ENCODE measurements around the gene KCNQ1OT1. TPM values are rescaled to one million over a fixed set of nuclear protein-coding genes. Genes with fewer than 3 reads are reported as not detected.
A peak's percentile ranks its signal among the peaks of the same experiment; 100 is the strongest.

The KCNQ1OT1 gene
- total RNA-seq, 1 donor from 2014 or later, result 1.2 TPM

DNA sequence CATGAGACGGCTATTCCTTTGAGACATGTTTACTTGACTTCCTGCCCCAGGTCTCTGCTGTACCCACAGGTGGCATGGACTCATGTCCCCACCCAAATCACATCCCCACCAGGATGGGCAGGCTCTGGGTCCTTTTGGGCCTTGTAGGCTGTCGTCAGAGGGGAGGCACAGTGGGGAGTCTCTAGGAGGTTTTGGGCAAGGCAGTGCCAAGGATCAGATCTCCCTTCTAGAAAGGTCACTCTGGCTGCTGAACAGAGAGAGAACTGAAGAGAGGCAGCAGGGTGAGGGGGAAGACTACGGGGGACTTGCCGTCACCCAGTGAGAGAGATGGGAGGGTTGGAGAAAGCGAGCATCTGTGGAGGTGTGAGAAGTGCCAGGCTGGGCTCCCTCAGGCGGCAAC lies 4.6 kb upstream of the KCNQ1OT1 start:
- ATAC-seq (no peak), DNase-seq (ENCODE audit: low spot score) (no peak)

DNA sequence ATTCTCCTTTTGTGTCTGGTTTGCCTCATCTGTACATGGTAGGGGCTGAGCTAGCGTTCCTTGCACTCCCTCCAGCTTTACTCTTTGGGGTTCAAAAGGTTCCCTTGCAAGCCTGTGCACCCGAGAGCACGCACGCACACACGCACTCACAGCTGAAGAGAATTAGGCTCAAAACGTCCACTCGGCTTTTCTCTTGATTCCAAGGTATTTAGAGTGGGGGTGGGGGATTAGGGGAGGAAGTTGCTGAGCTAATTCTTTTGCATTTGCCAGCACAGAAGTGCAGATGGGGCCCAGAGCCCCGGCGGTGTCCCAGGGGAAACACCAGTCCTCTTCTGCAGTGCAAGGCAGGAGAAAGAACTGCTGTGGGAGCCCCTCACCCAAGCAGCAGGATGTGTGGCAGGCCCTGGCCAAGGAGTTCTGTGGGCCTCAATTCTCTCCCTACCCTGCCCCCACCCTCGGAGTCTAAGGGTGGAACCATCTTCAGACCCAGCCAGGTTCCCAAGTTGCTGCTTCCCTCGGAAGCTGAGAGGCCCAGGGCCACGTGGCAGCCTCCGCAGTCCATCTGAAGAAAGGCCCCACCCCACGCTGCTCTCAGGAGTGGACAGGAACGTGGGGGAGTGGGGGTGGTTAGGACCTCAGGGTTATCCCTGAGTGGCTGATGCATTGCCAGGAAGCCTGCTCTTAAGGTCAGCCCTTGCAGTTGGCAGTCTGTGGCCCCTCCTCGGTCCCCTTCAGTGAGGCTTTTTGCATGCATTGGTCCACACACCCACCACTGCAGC lies 3.8 kb upstream of the KCNQ1OT1 start:
- ATAC-seq, result no peak
- no peak for DNase-seq (ENCODE audit: low spot score)

DNA sequence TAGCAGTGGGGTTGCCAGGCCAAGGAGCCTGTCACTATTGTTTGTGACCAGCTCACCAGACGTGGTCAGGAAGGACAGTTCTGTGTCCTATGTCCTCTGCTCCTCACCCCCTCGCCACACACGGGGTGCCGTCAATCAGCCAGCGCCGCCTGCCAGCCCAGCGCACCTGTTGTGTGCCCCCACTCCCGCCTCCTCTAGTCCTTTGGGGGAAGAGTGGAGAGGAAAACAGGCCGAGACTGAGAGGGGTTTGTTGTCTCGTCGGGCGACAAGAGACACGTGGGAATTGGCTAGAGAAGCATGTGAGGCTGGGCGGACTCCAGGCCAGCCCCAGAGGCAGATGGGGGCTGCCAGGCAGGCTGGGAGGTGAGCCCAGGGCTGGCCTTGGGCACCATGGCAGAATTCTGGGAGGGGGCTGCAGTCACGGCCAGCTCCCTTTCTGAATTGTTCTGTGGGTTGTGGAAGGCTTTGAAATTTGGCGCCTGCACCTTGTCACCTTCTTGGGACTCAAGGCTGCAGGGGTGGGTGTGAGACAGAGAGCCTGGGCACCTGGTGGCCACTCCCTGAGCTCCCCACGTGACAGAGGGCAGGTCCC lies 3.1 kb upstream of the KCNQ1OT1 start:
- ATAC-seq (no peak), DNase-seq (ENCODE audit: low spot score) (no peak)

DNA sequence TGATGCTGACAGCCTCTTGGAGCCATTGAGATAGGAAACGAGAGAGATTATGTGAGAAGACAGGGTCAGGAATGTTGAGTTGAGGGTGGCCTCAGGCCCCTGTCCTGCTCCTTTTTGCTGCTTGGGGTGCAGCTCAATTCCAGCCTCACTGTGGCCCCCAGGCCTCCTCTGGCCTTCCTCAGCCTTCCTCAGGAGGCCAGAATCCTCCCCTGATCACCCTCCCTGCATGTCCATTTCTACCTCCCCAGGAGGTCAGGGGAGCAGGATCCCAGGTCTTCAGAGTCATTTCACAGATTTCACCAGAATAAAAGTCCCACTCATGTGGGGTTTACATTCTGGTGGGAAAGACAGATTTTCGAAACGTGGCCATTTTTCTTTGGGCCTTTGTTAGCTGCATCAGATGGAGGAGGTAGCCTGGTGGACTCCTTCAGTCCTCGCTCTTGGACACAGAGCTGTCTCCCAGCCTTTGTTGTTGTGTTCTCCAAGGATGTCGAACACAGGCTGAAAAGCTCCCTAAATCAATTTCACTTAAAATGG lies 2.2 kb upstream of the KCNQ1OT1 start:
- no peak for ATAC-seq
- DNase-seq (ENCODE audit: low spot score), result no peak

DNA sequence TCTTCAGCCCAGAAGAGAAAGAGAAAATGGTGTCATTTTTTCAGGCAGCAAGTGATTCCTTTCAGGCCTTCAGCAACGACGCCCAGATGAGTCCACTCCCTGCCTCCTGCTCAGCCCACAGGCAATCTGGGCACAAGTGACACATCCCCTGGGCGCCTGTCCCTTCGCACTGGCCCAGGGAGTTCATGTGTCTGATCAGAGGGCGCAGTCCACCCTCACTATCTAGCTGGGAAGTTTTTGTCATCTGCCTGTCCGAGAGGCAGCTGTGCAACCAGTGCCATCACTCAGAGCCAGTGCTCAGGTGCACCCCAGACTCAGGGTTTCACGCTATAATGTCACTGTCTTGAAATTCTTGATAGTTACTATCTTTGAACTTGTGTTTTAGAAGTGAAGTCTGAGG lies 1.4 kb upstream of the KCNQ1OT1 start:
- ATAC-seq (peak; percentile 65), DNase-seq (ENCODE audit: low spot score) (peak; percentile 78)

DNA sequence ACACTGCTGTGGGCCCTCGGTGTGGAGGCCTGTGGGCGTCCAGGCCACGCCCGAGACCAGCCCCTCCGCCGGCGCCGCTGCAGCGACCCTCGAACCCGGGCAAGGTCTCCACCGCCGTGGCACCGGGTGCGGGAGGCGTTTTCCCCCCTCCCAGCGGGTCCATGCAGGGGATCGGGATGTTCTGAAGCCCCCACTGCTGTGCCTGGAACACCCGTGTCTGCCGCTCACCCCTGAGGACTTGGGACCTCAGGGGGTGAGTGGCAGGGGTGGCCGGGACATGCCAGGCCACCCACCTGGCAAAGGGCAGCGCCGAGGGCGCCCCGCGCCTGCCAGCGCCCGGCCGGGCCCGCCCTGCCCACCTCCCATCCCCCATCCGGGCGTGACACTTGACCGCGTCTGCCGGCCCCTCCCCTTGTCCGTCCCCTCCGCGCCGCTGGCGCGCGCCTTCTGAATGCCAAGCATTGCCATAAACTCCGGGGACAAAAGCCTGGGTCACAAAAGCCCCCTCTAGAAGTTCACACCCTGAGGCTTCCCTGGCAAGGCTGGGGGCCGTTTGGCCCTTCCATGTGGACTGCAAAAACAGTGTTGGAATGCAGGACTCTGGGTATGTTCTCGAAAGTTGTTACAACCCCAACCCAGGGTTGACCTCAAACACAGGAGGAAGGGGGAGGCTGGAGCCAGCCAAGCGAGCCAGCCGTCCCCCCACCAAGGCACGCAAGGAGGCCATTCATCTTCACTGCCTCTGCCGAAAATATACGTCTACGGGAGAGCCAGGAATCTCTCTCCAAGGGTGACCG lies 819 bp upstream of the KCNQ1OT1 start:
- peak; percentile 74 for ATAC-seq

DNA sequence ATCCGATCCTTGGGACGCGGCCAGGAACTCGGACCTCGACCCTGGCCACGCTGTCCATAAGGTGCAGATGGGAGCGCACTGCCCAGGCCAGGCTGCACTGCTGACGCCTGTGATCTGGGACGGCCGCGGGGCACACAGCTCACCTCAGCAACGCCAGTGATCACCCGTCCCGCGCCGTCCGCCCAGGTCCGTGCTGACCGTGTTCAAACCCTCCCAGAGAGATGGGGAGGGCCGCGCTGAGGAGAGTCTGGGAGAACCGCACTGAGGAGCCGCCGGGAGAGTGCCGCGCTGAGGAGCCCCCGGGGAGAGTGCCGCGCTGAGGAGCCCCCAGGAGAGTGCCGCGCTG lies 636 bp downstream of the KCNQ1OT1 start:
- ATAC-seq, result peak; percentile 35
- DNase-seq (ENCODE audit: low spot score), result peak; percentile 65

More for the DNA sequence above, 819 bp upstream of the KCNQ1OT1 start:
- peak; percentile 82 for DNase-seq (ENCODE audit: low spot score)

DNA sequence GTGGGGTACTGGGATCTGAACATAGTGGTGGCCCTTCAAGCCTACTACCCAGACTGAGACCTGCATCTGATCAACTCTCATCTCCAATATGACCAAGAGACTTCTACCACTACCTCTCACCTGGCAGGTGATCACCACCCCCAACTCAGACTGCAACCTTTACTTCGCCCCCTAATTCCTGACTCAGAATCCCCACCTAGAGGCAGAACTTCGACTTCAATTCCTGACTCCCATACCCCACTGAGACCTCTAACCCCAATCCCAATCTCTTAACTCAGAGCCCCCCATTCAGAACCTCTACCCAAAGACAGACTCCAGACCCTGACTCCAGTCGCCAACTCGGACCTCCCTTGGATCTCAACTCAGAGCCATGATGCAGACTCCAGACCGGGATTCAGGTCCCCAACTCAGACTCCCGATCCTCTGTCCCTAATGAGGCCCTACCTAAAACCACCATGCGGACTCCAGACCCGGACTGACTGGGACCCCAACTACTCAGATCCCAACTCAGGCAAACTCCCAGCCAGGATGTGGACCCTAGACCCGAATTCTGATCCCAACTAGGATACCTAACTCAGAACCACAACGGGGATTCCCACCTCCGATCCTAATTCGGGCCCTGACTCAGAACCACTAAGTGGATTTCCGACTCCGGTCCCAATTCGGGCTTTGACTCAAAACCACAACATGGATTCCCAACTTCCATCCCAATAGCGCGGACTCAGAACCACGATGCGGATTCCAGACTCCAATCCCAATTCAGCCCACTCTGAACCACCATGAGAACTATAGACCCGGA lies 1.2 kb downstream of the KCNQ1OT1 start:
- ATAC-seq, result no peak
- DNase-seq (ENCODE audit: low spot score), result no peak

DNA sequence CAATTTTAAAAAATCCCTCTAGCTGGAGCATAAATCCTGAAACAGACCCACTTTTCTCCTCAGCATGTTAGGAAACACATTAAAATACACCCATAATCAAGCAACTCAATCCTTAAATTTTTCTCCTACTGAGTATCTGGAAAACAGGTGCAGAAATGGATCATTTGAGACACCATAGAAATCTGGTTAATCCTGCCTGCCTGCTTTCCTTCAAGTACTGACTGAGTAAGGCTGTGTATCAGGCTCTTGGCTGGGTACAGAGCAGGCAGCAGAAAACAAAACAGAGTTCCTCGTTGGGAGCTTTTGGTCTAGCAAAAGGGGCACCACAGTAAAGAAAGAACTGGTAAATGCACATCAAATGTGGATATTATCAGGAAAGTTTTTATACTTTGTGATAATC lies 1.9 kb downstream of the KCNQ1OT1 start:
- no peak for ATAC-seq
- DNase-seq (ENCODE audit: low spot score), result no peak

DNA sequence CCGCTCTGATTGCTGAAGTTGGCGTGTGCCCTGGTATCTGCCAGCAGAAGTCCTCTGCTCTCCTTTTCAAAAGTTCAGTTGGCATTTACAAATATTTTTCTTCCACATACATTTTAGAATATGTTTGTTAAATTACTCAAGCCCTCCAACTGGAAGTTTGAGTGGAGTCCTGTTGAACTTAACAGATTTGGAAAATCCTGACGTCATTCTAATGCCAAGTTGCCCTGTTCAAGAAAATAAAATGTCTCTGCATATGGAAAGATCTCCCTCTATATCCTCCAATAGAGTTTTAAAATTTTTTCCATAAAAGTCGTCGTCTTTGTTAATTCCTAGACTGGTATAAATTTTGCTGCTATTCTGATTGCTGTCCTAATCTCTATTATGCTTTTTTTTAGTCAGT lies 3.3 kb downstream of the KCNQ1OT1 start:
- ATAC-seq (no peak), DNase-seq (ENCODE audit: low spot score) (no peak)

DNA sequence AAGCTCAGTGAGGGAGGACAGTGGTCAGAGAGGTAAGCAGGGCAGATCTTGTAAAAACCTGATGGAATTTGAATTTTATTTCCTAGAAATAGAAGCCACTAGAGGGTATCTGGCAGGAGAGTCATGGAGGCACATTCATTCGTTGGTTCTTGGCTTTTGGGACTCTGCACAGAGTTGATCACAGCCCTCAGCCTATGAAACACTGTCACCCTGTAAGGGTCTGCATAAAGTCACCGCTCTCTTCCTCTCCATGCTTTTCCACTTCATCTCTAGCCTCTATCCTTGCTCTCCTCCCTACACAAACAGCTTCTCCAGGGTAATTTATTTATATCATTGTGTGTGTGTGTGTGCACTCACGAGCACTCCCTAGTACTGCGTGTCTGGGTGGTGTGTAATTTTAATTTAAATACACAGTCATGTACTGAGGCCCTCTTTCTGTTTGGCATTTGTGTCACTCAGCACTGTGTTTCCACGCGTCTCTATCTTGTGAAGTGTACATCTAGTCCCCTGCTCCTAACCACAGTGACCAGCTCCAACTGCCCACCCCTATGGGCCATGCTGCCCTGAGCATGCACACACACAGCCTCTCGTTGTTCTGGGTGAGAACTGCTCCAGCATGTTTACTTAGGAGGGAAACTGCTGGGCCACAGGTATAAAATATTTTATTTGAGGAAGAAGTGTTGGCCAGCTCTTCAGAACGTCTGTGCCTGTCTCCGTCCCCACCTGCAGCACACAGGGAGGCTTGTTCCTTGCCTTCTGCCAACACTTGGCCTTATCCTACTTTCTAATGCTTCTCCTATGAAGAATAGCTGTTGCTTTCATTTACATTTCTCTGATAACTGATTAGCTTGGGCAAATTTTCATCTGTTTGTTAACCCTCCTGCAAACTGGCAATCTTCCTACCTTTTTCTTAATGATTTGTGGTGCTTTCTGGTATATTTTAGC lies 4.5 kb downstream of the KCNQ1OT1 start:
- DNase-seq (ENCODE audit: low spot score) (no peak), ATAC-seq (no peak)

DNA sequence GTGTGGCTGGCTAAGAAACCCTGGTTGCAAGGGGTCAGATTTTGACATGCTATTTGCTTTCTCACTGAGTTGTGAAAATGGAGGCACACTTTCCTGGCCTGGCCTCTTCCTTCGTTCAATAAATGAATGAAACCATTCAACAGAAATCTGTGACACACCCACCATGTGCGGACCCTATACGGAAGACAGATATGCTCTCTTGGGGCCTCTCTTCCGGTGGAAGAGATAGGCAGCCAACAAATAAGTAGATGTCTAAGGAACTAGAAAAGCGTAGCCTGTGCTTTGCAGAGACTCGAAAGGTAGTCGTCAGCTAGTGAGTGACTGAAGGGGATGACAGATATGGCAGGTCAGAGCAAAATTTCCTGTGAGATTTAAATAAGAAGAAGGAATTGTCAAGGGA lies 5.3 kb downstream of the KCNQ1OT1 start:
- DNase-seq (ENCODE audit: low spot score) (no peak), ATAC-seq (no peak)

DNA sequence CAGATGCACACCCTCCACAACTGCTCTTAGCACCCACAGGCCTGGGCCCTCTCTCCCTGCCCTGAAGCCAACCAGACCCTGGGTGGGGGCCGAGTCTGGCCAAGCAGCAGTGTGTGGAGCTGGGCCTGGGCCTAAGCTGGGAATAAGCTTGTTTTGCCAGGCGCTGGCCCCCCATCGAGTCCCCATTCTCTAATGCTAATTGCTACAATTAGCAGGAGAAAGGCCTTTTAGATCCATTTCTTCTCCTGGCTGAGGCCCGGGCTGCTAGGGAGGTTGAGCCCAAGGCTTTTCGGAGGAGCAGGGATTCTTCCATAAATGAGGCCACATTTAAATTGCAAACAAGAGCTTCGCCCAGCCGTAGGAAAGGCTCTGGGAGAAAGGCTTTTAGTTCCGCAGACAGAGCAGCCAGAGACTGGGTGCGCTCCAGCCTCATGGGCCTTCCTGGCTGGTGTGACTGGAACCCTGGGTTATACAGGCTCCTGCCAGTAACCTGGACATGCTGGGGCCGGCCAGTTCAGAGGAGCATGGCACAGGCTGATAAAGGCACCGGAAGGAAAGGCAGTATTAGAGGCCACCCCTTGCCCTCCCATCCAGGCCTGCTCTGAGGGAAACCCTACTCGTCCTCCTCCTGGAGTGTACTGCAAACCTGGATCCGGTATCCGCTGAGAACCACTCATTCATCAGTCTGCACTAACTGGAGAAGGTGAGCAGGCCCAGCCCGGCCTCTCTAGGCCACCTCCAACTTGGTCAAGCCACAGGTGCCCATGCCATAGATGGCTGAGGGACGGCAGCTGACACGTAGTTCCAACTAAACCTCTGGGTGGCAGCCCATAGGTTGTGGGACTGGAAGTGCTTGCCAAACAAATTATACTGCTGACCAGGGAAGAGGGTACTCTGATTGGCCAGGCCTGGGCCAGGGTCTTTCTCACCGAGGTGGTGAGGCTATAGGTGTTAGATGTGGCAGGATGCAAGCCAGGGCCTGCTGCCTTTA lies 6.2 kb downstream of the KCNQ1OT1 start:
- ATAC-seq (no peak), DNase-seq (ENCODE audit: low spot score) (no peak)

DNA sequence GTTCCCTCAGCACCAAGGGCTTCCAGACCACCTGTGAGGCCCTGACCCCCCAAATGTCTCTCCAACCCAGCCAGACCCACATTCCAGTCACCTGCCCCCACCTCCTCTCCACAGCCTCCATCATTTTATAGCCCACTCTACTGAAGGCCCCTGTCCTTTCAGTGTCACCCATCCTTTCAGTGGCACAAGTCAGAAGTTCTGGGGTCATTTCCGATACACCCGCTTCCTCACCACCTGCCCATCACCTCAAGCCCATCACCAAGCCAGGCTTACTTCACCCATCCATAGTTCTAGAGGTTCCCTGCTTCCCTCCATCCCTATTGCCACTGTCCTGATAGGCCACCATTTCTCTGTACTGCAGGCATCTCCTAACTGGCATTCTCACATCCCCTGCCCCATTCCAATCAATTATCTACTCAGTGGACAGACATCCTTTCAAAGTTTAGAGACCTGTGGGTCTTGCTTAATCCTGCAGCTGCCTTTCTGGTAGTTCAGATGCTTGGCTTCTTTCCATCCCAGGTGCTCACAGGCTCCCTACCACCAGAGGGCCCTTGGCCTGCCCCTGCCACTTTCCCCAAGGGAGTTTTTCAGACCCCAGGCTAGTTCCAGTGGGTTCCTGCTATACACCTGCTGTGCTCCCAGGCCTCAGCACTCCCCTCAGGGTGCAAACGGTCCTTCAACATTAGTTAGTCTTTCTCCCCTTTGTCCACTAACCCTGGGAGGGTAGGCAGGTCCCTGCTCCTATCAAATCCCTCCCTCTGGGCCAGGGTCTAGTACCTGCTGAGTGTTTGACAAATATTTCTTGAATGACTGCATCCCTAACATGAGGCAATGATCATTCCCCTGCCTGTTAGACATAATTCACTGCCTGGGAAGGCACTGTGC lies 7.6 kb downstream of the KCNQ1OT1 start:
- DNase-seq (ENCODE audit: low spot score), result no peak
- ATAC-seq, result peak; percentile 69

DNA sequence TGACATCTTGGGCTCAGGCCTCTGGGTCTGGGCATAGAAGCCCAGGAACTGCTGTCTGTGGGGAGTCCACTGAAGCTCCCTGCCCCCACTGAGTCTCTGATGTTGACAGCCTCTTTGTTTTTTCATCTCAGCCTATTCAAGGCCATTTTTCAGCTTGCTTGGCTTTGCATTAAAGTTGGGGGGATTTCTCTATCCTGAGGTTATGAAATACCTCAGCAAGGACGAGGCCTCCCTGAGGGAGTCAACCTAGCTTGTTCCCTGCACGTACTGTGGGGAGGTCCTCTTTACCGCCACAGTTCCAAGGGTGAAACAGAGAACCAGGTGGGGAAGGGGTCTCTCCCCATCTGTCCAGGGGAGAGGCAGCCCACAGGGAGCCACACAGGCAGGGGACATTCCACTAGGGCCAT lies 8.4 kb downstream of the KCNQ1OT1 start:
- DNase-seq (ENCODE audit: low spot score) (no peak), ATAC-seq (no peak)

DNA sequence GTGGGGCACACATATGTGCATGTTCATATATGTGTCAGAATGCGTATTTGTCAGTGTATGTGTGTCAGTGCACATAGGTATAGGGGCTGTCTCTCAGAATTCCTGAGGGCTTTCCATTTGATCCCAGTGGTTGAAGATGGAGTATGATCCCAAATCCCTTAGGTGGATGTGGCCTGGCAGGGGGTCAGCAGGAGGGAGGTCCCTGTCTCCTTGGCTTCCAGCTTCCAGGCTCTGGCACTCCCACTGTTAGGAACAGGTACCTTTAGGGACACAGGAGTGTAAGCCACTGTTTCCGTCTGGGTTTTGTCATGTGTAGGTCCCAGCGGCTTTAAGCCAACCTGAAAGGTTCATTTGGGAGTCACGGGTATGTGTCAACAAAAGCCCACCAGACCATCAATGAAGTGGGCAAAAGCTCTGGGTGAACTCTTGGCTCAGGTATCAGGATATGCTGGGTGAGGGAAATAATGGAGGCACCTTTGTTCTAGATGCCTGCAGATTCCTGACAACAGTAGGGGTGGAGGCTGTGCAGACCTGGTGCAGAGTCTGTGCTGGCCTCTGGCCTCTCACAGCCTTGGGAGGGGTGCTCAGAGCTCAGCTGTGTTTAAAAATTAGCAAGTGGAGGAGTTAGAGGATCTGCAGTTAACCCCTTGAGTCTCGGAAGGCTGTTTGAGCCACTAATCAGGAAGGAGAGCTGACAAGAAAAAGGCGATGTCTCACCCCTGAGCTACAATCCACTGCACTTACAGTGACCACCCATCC lies 9.0 kb downstream of the KCNQ1OT1 start:
- no peak for DNase-seq (ENCODE audit: low spot score)
- no peak for ATAC-seq

Measured in left lobe of liver (tissue), 2 donors.